Fibroblast of skin of left biceps (primary cell): ENCODE results near the gene TERB1.
A peak's percentile ranks its signal among the peaks of the same experiment; 100 is the strongest.

Experiments used
- DNase-seq, 2 experiments: peaks; one replicate each; pipeline ENCODE4 v3.0.0-alpha.2; 2013; ENCODE audit warnings: low read depth in 2 of 2

TERB1 gene

DNA sequence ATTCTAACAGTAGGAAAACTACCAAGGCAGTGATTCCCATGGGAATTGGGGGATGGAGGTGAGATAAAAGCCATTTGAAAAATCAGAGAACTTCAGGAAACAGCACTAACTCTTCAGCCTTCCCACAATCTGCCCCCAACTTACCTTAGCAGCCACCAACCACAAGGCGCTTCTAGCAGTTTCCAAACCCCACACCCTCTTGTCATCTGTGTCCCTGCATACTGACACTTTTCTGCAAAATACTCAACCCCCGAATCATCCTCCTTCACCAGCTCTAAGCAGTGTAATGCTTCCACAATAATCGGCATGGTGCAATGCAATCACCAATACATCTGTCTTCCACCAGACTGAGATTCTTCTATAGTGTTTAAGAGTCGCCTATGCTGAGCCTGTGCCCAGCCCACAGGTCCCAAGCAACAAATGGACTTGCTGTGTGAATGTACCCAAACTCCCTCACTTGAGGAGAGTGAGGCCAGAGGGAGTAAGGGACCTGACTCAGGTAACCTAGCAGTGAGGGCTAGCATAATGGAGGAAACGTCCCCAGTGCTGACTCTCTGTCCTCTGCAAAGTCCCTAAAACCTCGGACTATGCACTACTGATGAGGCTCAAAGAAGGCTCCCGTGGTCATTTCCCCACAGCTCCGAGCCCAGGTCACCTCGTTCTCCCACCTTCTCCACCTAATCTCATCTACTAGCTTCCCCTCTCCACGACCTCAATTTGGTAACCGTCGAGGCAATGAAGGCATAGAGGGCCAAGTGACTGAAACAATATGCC, 50.9 kb downstream of the TERB1 start:
- DNase-seq = no peak

DNA sequence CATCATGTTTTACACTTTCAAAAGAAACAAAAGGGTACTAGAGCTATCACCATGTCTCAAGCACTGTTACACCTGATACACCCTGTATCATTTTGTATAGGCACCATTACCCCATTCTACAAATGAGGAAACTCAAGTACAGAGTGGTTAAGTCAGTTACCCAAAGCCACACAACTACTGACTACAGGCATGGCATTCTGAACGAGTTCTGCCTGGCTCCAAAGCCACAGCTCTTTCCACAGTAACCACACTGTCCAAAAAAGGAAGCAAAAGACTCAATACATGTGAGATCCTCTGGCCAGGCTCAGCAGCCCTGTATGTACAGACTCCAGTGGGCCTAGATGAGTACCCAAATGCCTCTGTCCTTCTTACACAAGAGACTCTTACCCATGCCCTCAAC, 54.7 kb downstream of the TERB1 start:
- DNase-seq = no peak

DNA sequence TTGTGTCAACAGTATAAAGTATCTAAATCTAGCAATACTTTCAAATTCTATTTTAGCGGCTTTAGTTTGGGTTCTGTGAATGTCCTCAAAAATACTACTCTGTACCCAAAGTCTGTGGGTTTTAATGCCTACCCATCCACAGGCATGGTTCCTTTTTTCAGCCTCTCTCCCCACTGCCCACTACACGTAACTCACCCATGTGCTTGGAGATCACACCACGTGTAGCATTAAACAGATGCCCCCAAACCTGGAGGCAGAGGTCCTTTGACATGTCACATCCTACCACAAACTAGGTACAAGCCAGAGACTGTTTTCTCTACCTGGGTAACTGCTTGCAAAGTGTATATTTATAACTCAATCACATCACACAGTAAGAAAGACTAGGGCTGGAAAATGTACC, 55.3 kb downstream of the TERB1 start:
- no peak for DNase-seq

DNA sequence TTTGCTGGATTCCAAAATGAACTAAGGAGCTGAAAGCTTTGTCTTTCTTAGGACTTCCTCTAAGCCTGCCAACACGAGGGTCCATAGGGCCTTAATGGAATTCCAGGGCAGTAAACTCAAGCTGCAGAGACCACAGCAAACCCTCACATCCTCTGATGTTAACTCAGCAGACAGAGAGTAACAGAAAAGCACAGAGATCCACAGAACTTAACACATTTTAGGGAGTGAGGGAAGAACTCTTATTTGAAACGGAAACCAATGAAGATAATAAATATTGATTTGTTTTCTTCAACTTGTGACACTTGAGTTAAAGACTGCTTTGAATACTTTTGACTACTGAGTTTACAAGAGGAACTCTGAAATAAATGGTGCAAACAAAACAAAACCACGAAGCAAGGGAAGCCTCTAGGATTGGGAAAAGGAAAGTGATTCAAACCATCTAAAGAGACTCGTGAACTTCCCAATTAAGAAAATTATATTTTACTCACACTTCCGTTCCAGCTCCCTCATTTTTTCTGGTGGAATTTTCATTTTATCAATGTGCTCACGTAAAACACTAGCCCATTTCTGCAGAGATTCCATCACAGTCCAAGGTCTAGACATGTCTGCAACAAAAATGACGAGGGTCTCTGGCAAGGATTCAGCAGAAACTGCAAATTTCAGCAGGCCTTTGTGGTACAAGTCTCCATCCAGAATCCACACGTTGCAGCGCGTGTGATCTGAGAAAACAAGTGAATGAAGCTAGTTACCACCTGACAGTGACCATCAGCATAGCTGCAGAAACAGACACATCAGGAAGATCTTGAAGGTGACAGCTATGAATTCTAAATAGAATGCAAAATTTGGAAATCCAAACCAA, 59.2 kb downstream of the TERB1 start:
- peak in 1 of 2 experiments; percentile 17 for DNase-seq

DNA sequence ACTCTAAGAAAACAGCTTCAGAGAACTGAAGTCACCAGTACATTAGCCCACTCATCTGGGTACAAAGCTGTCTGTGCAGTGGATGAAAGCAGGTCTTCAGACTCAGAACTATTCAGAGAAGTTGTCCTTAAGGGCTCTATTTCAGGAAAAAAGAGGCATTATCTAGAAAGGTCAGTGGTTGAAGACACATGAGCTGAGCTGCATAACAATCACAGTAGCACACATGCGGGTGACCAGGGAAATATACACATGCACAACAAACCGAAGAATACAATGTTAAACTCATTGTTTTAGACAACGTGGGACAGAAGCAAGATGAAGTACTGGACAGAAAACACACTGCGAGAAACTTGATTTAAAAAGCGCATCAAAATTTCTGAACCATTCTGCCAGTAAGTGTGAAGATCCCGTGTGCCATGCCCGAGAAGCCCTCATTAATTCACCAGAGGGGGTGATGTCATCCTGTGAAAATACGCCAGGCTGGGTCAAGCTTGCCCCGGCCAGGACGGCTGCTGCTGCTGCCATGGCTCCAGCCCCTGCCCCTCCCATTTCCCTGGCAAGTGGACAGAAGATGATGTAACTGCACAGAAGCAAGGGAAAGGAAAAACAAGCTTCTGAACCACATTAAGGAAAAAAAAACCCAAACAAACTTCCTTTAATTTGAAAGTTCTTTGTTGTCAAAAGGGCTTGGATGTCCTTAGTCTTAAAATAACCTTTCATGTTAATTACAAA, 60.0 kb downstream of the TERB1 start:
- peak in 1 of 2 experiments; percentile 50 for DNase-seq

DNA sequence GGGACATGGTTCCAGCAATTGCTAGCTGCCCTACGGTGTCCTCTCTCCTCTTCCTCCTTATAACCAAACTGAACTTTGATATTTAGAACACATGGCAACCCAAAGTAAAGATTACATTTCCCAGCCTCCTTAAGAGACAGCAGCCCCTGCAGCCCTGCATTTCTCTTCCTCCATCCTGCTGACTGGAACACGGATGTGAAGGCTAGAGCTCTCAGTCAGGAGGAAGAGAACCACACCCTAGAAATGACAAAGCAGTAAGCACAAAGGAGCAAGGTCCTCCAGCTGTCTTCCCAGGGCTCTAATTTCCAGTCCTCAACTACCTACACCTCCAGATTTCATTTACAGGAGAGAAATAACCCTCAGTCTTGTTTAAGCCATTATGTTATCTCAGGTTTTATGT, 60.9 kb downstream of the TERB1 start:
- DNase-seq = no peak

DNA sequence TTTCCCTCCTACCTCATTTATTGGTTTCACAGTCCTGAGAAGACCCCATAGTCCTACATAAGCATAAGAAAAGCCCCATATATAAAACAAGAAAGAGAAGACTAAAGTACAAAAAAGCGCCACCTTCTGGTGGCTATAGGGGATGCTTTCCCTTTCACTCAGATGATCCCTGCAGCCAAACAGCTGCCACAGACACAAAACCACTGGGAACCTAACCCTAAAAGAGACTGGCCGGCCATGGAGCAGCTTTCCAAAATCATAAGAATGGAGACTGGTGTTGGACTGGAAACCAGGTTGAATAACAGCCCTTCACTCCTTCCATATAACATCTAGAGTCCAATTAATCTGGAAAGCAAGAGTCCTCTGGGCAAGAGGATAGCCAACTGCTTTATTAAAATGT, 61.4 kb downstream of the TERB1 start:
- DNase-seq = no peak

DNA sequence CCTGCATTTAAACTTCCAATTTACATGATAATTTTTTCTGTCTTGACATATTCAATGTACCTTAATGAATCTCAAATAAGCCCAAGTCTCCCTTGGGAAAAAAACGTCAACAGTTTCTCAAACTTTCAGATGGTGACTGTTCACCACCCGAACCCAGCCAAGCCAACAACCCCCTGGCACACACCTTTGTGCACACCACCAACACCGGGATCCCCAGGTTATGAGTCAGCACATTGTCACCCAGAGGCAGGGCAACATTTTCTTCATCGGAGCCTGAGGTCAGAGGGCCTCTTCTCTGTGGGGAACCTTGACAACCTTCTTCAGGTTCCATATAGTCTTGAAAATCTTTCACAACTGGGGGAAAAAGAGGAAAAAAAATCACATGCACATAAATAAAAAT, 65.5 kb downstream of the TERB1 start:
- DNase-seq = no peak

DNA sequence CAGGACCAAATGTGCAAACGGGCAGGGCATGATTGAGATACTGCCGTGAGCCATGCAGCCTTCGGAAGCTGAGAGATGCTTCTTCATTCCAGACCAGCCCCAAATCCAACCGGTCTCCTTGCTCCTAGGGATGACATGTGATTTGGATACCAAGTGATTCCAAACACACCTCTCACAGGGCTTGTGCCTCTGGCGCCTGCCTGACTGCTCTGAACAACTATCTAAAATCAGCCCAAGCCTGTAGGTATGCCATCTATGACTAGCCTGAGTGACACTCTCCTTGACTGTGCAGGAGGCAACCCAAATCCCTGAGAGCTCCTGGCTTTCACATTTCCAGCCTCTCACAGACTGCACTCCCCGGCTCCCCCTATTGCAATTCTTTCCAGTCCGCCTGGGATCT, 70.3 kb downstream of the TERB1 start:
- no peak for DNase-seq

DNA sequence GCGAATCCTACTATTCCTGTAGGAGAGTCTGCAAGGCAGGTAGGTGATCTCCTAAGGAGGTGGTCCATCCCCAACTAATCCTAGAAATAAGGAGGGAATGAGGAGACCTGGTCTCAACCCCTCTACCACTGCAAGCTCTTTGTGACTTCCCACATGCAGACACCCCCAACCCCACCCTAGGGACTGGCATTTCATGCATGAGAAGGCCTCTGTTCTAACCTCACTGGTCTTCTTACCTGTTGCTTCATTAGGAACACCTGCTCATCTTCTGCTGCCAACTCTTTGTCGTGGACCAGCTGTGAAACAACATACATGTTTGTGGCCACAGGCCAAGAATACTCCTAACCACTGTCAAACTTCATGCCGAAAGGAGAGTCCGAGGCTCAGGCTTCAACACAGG, 72.6 kb downstream of the TERB1 start:
- no peak for DNase-seq

DNA sequence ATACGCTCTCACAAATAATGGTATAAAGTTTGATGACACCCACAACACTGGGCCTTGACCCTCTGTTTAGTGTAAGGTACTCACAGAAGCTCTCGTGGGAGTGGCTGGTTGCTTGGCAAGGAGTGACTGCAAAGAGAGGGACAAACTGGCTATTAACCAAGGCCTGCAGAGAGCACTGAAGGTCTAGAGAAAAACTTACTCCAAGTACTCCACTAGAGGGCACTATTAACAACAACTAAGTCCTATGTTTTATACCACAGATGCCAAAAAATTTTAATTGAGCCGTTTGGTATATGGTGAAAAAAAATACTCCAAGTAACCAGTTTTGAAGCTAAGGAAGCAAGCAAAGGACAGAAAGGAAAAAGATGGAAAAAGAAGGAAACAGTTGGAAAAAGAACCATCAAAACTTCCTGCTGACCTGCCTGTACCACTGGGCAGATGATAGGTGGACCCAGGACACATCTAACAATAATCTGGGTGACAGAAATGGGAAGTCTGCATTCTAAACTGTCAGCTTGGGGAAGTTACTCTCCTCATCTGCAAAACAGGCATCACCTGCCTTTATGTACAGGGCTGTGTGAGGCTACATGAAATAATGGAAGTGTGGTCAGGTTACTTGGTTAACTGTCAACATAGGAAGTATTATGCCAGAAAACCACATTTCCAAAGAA, 73.1 kb downstream of the TERB1 start:
- DNase-seq = no peak

DNA sequence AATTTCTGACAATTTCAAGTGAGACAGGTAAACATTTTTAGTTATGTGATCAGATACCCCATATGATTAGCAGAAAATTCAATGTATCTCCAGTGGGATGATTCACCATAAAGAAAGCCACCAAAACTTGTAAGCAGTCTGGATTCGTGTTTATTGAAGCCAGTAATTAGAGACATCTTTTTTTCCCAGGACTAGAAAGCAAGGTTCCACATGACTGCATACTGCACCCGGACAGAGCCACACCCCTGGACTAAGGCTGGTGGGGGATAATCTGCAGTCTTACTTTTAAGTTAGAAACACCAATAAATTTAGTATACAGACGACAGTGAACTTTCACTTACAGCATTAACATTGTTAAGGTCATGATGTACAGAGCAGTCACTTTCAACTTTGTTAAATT, 80.6 kb downstream of the TERB1 start:
- no peak for DNase-seq

DNA sequence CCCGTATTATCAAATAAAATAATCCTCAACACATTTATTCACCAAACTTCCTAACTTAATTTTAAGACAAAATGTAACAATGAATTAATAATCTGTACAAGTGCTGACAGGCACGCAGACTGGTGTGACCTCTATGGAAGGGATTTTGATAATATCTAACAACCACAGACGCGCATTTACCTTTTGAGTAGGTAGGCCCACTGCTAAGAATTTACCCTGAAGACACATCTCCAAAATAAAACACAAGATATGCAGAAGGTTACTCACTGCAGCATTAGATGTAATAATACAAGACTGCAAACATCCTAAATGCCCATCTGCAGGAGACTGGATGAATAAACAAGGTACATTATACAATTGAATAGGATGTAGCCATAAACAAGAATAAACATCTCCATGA, 82.1 kb downstream of the TERB1 start:
- DNase-seq = no peak

DNA sequence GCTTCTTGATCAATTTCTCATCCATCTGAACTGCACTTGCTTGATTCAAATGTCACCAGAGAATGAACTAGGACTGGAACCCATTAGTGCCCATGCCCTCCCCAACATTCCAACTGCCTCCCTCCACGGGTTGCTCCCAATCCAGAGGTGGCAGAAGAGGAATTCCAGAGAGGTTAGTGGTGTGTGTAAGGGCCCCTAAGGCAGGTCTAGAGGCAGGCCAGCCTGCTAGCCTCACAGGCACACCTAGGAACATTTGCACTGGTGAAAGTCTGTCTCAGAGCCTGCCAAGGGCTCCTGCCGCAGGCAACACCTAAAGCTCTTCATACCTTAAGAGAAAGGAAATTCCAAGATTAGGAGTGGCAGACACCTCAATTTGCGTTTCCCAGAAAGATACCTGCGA, 83.6 kb downstream of the TERB1 start:
- no peak for DNase-seq

DNA sequence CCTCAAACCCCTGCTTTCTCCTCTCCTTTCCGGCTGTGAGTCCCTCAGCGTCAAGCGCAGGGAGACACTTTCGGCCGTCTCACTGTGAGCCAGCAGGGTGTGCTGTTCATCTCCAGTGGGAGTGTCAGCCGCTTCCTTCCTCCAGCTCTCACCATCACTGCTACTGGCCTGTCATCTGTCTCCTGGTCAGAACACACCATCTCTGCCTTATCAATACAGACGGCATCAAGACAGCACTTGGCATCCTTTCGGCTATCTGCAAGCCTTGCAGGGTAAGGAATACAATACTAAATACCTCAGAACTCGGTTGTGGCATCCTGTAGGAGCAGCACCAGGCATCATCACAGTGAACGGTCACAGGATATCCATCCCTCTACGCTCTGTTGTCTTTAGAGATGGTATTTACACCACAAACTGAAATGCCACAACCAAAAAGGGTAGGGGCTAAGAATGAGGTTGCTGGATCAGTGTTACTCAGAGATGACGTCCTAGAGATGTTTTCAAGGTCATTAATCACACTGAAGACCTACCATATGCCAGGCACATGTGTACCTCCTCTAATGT, 84.2 kb downstream of the TERB1 start:
- DNase-seq = peak; percentile 40 to 45

DNA sequence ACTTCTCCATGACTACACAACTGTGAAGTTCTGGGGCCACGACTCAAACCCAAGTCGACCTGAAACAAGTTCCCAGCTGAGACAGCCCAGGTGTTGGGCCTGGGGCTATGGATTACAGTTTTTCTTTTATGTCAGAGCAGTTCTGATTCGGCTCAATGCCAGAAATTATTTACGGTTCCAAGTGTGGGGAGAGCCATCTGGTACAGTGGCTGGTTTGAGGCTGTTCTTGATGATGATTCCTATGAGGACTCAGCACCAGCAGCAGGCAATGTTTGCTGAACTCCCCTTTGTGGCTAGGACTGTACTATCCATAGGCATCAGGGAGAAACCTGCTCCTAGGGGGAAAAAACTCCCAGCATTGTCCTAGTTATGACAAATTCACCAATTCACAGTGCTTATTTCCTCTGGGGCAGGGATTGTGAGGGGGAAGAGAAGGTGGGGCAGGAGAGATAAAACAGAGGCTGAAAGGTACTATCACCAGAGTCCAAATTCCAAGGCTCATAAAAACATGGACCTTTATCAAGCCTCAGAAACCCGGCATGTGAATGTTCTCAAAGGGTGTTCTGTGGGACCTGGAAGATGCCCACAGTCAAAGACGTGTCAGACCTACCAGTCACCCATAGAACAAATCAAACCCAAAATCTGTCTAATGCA, 86.6 kb downstream of the TERB1 start:
- no peak for DNase-seq

DNA sequence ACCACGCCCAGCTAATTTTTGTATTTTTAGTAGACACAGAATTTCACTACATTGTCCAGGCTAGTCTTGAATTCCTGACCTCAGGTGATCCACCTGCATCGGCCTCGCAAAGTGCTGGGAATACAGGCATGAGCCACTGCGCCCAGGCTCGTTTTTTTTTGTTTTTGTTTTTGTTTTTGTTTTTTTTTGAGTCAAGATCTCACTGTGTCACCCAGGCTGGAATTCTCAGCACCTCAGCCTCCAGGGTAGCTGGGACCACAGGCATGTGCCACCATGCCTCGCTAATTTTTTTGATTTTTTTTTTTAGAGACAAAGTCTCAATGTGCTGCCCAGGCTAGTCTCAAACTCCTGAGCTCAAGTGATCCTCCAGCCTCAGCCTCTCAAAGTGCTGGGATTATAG, 87.3 kb downstream of the TERB1 start:
- DNase-seq = no peak

DNA sequence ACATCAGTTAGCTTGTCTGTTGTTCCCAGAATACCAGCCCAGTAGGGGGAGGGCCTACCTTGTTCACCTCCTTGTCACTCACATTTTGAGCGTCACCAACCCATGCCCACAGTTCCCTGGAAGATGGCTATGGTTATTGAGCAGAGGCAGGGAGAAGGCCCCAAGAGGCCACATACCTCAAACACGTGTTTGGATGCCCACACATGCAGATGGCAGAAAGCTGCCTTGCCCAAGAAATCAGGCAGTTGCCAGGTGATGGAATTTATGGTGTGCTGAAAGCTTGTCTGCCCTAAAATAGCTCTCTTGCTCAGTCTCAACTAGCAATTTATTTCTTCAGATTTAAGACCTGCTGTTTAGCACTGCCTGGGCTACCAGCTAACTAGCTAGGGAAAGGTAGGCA, 88.3 kb downstream of the TERB1 start:
- no peak for DNase-seq

DNA sequence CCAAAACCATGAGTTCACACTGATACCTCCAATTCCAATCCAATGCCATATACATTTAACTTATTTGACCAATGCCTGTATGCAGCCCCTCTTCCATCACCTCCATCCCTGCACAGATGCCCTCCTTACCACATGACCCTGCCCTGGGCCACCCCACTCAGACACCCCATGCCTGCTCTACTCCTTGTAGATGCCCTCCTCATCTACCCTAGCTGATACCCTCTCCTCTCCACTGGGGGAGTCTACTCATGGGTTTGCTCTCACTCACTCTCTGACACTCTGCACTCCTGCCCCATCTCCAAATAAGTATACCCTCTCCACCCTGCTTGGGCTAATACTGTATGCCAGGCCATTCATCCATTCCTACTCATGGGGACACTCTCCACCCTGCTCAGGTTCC, 88.9 kb downstream of the TERB1 start:
- no peak for DNase-seq

DNA sequence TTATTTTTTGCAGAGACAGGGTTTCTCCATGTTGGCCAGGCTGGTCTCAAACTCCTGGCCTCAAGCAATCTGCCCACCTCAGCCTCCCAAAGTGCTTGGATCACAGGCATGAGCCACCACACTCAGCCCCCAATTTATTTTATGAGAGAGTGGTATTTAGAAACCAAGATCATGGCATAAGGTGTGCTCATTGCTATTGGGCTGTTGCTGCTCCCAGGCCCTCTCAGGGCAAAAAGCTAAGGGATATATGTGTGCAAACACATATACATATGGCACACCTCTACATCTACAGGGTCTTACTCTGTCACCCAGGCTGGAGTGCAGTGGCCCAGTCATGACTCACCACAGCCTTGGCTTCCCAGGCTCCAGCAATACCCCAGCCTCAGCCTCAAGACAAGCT, 89.8 kb downstream of the TERB1 start:
- DNase-seq = no peak

DNA sequence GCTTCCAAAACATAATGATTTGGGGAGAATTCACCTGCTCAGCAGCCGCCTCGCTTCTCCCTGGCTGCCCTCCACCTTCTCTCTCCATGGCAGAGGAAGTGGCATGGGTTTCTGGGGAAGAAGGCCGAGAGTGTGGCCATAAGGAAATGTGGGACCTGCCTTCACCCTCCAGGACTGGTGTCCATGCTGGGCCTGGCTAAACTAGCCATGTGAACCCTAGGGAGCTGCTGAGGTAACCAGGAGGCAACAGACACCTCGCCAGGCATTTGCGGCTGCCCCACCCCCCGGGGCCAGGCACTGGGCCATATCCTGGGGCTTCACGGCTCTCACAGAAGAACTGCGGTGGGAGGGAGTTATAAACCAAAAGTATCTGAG, 94.9 kb downstream of the TERB1 start:
- DNase-seq = no peak
